GM12875 (cell line): ENCODE results near the gene SELENOV.

Experiments used
- H3K4me3 ChIP-seq: one replicate; pipeline ENCODE4 v1.5.1; 2011; ENCODE audit warnings: low read depth, low read length, control low read depth
- TF ChIP-seq, protein P1 (sequence below): IDR thresholded peaks from 2 replicates; pipeline ENCODE4 v1.5.1; 2011; ENCODE audit warnings: low read depth, mild to moderate bottlenecking, control low read depth, inconsistent platforms, low read length, moderate library complexity, borderline replicate concordance; ENCODE audit not compliant: insufficient read depth

SELENOV gene

DNA sequence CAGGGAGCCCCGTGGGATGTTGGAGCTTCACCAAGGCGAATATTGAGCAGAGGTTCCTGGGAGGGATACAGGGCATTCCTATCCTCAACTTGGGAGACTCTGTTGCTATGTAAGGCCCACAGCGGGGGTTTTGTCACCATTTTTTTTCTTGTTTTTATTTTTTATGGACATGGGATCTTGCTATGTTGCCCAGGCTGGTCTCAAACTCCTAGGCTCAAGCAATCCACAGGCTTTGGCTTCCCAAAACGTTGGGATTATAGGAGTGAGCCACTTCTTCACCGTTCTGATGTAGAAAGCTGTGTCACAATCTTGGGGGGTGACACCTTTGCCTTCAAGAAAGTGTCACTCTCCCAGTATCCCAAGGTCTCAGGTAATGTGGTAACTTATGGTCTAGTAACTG, 13.6 kb upstream of the SELENOV start:
- TF ChIP-seq, protein P1, sequence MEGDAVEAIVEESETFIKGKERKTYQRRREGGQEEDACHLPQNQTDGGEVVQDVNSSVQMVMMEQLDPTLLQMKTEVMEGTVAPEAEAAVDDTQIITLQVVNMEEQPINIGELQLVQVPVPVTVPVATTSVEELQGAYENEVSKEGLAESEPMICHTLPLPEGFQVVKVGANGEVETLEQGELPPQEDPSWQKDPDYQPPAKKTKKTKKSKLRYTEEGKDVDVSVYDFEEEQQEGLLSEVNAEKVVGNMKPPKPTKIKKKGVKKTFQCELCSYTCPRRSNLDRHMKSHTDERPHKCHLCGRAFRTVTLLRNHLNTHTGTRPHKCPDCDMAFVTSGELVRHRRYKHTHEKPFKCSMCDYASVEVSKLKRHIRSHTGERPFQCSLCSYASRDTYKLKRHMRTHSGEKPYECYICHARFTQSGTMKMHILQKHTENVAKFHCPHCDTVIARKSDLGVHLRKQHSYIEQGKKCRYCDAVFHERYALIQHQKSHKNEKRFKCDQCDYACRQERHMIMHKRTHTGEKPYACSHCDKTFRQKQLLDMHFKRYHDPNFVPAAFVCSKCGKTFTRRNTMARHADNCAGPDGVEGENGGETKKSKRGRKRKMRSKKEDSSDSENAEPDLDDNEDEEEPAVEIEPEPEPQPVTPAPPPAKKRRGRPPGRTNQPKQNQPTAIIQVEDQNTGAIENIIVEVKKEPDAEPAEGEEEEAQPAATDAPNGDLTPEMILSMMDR: no peak
- no peak overlapping the region for H3K4me3 ChIP-seq

- TF ChIP-seq, protein P1: peak; percentile 98
- H3K4me3 ChIP-seq: no peak overlapping the region
Observed at GRCh38 chr19:39502640-39503417, 12.1 kb upstream of the SELENOV start.

DNA sequence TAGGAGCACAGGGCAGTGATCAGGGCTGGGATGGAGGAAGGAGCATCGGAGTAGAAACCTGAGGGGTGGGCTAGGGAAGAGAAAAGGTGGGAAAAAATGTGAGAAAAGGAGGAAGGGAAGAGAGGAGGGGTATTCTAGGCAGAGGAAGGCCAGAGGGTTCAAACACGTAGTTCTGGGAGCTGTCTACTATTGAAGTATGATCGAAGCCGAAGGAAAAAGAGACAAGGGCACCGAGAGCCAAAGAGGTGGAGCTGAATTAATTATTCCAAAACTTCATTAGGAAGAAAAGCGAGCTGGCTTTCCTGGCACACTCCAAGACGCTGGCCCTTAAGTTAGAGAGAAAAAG, 8.4 kb upstream of the SELENOV start:
- TF ChIP-seq, protein P1: no peak
- no peak overlapping the region for H3K4me3 ChIP-seq

DNA sequence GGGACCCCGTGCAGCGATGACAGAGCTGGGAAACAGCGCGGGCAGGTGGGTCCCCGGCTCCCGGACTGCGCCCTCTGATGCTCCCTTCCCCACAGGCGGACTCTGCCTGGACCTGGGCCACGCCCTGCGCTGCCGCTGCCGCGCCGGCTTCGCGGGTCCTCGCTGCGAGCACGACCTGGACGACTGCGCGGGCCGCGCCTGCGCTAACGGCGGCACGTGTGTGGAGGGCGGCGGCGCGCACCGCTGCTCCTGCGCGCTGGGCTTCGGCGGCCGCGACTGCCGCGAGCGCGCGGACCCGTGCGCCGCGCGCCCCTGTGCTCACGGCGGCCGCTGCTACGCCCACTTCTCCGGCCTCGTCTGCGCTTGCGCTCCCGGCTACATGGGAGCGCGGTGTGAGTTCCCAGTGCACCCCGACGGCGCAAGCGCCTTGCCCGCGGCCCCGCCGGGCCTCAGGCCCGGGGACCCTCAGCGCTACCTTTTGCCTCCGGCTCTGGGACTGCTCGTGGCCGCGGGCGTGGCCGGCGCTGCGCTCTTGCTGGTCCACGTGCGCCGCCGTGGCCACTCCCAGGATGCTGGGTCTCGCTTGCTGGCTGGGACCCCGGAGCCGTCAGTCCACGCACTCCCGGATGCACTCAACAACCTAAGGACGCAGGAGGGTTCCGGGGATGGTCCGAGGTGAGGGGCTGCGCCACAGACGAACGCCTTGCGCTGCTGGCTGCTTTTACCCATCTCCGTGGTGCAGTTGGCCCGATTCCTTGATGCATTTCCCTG, 7.8 kb upstream of the SELENOV start:
- peak overlapping the region; percentile 64 for H3K4me3 ChIP-seq
- TF ChIP-seq, protein P1: no peak

DNA sequence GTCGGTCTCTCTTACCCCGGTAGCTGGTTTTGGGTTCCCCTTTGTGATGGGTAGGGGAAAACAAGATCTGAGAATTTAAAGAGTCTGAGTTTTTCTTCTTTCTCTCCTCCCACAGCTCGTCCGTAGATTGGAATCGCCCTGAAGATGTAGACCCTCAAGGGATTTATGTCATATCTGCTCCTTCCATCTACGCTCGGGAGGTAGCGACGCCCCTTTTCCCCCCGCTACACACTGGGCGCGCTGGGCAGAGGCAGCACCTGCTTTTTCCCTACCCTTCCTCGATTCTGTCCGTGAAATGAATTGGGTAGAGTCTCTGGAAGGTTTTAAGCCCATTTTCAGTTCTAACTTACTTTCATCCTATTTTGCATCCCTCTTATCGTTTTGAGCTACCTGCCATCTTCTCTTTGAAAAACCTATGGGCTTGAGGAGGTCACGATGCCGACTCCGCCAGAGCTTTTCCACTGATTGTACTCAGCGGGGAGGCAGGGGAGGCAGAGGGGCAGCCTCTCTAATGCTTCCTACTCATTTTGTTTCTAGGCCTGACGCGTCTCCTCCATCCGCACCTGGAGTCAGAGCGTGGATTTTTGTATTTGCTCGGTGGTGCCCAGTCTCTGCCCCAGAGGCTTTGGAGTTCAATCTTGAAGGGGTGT, 7.1 kb upstream of the SELENOV start:
- TF ChIP-seq, protein P1: no peak
- H3K4me3 ChIP-seq: peak overlapping the region; percentile 64

DNA sequence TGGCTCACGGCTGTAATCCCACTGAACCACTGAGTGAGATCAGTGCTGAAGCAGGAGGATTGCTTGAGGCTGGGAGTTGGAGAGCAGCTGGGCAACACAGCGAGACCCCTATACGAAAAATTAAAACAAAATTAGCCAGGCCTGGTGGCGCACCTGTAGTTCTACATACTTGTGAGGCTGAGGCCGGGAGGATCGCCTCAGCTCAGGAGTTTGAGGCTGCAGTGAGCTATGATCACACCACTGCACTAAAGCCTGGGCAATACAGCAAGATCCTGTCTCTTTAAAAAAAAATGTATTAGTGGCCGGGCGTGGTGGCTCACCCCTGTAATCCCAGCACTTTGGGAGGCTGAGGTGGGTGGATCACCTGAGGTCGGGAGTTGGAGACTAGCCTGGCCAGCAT, 6.3 kb upstream of the SELENOV start:
- TF ChIP-seq, protein P1: no peak
- H3K4me3 ChIP-seq: no peak overlapping the region

- TF ChIP-seq, protein P1: no peak
- no peak overlapping the region for H3K4me3 ChIP-seq
Observed at GRCh38 chr19:39509233-39509632, 5.7 kb upstream of the SELENOV start.
